CMK (cell line): ENCODE data around the gene PFKFB3.
"Not testable (repeated sequence)": the region's sequence is repeated elsewhere in the genome, so short reads cannot be mapped to it uniquely, and the experiment has no call there.

Experiments used
- DNase-seq: peaks from one replicate; pipeline ENCODE4 v3.0.0-alpha.2; 2010; ENCODE audit warnings: low read depth

Gene PFKFB3

GRCh38 chr10:6202098-6202683 lies 541 bp upstream of the PFKFB3 start:
- DNase-seq = no peak

- no peak for DNase-seq
These were observed 765 bp downstream of the PFKFB3 start for GRCh38 chr10:6203331-6204062.

- no peak for DNase-seq
These were observed 1.3 kb downstream of the PFKFB3 start for GRCh38 chr10:6204063-6204340.

- DNase-seq = no peak
These were observed 1.8 kb downstream of the PFKFB3 start for GRCh38 chr10:6204341-6205191.

GRCh38 chr10:6206486-6206885 lies 3.8 kb downstream of the PFKFB3 start:
- not testable (repeated sequence) for DNase-seq

GRCh38 chr10:6207658-6208057 lies 4.9 kb downstream of the PFKFB3 start:
- DNase-seq = no peak

GRCh38 chr10:6208799-6209235 lies 6.1 kb downstream of the PFKFB3 start:
- DNase-seq = no peak

- DNase-seq = no peak
These were observed 8.6 kb downstream of the PFKFB3 start for GRCh38 chr10:6211341-6211670.

GRCh38 chr10:6211671-6212635 lies 9.2 kb downstream of the PFKFB3 start:
- no peak for DNase-seq

- DNase-seq = no peak
These were observed 10.1 kb downstream of the PFKFB3 start for GRCh38 chr10:6212806-6213205.

GRCh38 chr10:6213257-6213905 lies 10.6 kb downstream of the PFKFB3 start:
- DNase-seq = no peak

- DNase-seq = no peak
These were observed 11.2 kb downstream of the PFKFB3 start for GRCh38 chr10:6213908-6214307.

- DNase-seq = no peak
These were observed 11.9 kb downstream of the PFKFB3 start for GRCh38 chr10:6214612-6215011.

GRCh38 chr10:6215241-6215640 lies 12.5 kb downstream of the PFKFB3 start:
- no peak for DNase-seq

GRCh38 chr10:6215683-6216484 lies 13.2 kb downstream of the PFKFB3 start:
- no peak for DNase-seq

GRCh38 chr10:6216916-6217315 lies 14.2 kb downstream of the PFKFB3 start:
- no peak for DNase-seq

- DNase-seq = no peak
These were observed 14.9 kb downstream of the PFKFB3 start for GRCh38 chr10:6217611-6218010.

- no peak for DNase-seq
These were observed 16.2 kb downstream of the PFKFB3 start for GRCh38 chr10:6218692-6219493.

GRCh38 chr10:6219494-6219836 lies 16.7 kb downstream of the PFKFB3 start:
- DNase-seq = no peak
